Measurements from ENCODE around the gene EVC2. TPM values are rescaled to one million over a fixed set of nuclear protein-coding genes. Genes with fewer than 3 reads are reported as not detected.
"Not testable (repeated sequence)": the region's sequence is repeated elsewhere in the genome, so short reads cannot be mapped to it uniquely, and the experiment has no call there.

EVC2 gene
- total RNA-seq, 1 experiment from 2014 or later: 7.8 TPM

DNA sequence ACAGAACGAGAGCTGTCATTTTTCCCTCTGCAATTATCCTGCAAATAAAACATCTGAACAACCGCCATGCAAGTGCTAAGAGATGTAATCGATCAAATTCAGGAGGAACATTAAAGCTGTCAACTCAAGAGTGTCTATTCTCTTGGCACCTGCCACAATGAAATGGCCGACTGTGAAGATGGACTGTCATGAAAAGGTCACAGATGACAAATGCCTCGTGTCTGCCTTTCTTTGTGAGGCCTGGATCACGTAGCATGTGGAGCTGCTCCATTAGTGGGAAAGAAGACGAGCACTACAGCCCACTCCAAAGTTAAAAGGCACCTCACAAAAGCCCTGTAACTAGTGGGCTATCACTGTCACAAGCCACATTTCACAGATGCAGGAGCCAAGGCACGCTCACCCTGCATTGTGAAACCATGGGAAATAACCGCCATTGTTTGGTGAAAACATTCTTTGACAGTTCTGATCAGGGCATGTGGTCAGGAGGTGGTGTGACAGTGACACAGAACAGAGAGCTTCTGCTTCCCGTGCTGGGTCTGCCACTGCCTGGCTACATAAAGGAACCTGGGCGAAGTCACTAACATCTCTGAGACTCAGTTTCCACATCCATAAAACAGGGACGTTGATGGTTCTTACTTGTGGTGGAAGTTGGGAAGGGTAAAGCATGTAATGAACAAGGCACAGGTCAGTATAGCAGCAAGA is 98.9 kb downstream of the EVC2 start:
- H4K20me1 ChIP-seq (ENCODE audit: control insufficient read depth, insufficient read depth, insufficient read length): no peaks in the 10 kb centered on the region
- H3K4me1 Mint-ChIP-seq: peaks cover 13 to 17% of the 10 kb centered on the region in 2 experiments
- no peaks in the 10 kb centered on the region for H3K79me1 ChIP-seq (ENCODE audit: insufficient read depth, low read depth, low read length, poor library complexity, severe bottlenecking)
- H2BK120ac ChIP-seq (ENCODE audit: low read depth, low read length, poor library complexity, severe bottlenecking): no peak overlapping the region
- H3K27ac Mint-ChIP-seq: peak overlapping the region in 1 of 3 experiments; percentile 8; a peak in 1 of 7 replicates
- no peaks in the 10 kb centered on the region for H3K4me1 ChIP-seq (ENCODE audit: insufficient read depth, low read length)
- no peak overlapping the region for H4K5ac ChIP-seq (ENCODE audit: insufficient read length, low read depth, low read length)
- no peak overlapping the region for H4K8ac ChIP-seq (replicated peaks; ENCODE audit: insufficient read length, low read depth, low read length)
- H3K79me2 ChIP-seq (ENCODE audit: insufficient read depth, low read length): no peaks in the 10 kb centered on the region
- H3K4ac ChIP-seq (ENCODE audit: low read depth, low read length): no peak overlapping the region
- H3K56ac ChIP-seq (ENCODE audit: insufficient read length, low read depth, low read length): no peak overlapping the region
- no peak overlapping the region for H2AFZ ChIP-seq (ENCODE audit: low read length)
- no peaks in the 10 kb centered on the region for H3K9me3 ChIP-seq (ENCODE audit: control insufficient read depth, low read depth, low read length)
- no peaks in the 10 kb centered on the region for H3K27me3 Mint-ChIP-seq (ENCODE audit: low read depth)
- H3K4me2 ChIP-seq (ENCODE audit: insufficient read depth, insufficient read length, low read length): no peak overlapping the region
- no CpG with 5 or more reads among the region's 12 CpGs for WGBS (ENCODE audit: extremely low coverage, insufficient read length, low lambda C conversion rate)
- H2BK20ac ChIP-seq (ENCODE audit: low read depth, low read length, poor library complexity, severe bottlenecking): no peak overlapping the region
- H3K27ac ChIP-seq (ENCODE audit: insufficient read length, low read depth, low read length): no peak overlapping the region
- H3K18ac ChIP-seq (ENCODE audit: insufficient read length, low read depth, low read length): no peak overlapping the region
- no peaks in the 10 kb centered on the region for H3K27me3 ChIP-seq (ENCODE audit: insufficient read depth, low read length)
- H2BK12ac ChIP-seq (ENCODE audit: insufficient read length, low read depth, low read length): no peak overlapping the region
- no peak overlapping the region for H3K14ac ChIP-seq (ENCODE audit: insufficient read depth, low read length)
- DNase-seq: no peak
- H3K36me3 Mint-ChIP-seq (ENCODE audit: insufficient read depth in 1 of 3, low read depth in 3 of 3): peaks cover 7 to 19% (median 7%) of the 10 kb centered on the region in 3 experiments; a peak in 5 of 7 replicates
- H3K4me3 Mint-ChIP-seq: no peak overlapping the region
- H3K9me3 Mint-ChIP-seq: no peaks in the 10 kb centered on the region
- no peak overlapping the region for H4K91ac ChIP-seq (ENCODE audit: insufficient read length, low read depth, low read length)
- no peaks in the 10 kb centered on the region for H3K23me2 ChIP-seq (ENCODE audit: insufficient read length, low read depth, low read length, poor library complexity, severe bottlenecking)
- no peak overlapping the region for H2BK15ac ChIP-seq (ENCODE audit: low read depth, low read length)
- H3K9ac ChIP-seq (ENCODE audit: extremely low read depth, insufficient read length, low read length): no peak overlapping the region
- no peak overlapping the region for H2BK5ac ChIP-seq (ENCODE audit: insufficient read length, low read length)
- H3T11ph ChIP-seq (ENCODE audit: low read length): no peak overlapping the region
- no peak overlapping the region for H2AK5ac ChIP-seq (ENCODE audit: insufficient read length, low read length)
- TF ChIP-seq, protein P1, sequence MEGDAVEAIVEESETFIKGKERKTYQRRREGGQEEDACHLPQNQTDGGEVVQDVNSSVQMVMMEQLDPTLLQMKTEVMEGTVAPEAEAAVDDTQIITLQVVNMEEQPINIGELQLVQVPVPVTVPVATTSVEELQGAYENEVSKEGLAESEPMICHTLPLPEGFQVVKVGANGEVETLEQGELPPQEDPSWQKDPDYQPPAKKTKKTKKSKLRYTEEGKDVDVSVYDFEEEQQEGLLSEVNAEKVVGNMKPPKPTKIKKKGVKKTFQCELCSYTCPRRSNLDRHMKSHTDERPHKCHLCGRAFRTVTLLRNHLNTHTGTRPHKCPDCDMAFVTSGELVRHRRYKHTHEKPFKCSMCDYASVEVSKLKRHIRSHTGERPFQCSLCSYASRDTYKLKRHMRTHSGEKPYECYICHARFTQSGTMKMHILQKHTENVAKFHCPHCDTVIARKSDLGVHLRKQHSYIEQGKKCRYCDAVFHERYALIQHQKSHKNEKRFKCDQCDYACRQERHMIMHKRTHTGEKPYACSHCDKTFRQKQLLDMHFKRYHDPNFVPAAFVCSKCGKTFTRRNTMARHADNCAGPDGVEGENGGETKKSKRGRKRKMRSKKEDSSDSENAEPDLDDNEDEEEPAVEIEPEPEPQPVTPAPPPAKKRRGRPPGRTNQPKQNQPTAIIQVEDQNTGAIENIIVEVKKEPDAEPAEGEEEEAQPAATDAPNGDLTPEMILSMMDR (conservative IDR thresholded peaks at IDR 0.05): no peak
- H3K23ac ChIP-seq (ENCODE audit: insufficient read length, low read depth, low read length): no peak overlapping the region

DNA sequence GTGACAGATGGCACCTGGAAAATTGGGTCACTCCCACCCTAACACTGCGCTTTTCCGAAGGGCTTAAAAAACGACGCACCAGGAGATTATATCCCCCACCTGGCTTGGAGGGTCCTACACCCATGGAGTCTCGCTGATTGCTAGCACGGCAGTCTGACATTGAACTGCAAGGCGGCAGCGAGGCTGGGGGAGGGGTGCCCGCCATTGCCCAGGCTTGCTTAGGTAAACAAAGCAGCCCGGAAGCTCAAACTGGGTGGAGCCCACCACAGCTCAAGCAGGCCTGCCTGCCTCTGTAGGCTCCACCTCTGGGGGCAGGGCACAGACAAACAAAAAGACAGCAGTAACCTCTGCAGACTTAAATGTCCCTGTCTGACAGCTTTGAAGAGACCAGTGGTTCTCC is 114.5 kb downstream of the EVC2 start:
- not testable (repeated sequence) for H2BK120ac ChIP-seq (ENCODE audit: low read depth, low read length, poor library complexity, severe bottlenecking); H3K79me1 ChIP-seq (ENCODE audit: insufficient read depth, low read depth, low read length, poor library complexity, severe bottlenecking); DNase-seq; H2BK20ac ChIP-seq (ENCODE audit: low read depth, low read length, poor library complexity, severe bottlenecking); H3K18ac ChIP-seq (ENCODE audit: insufficient read length, low read depth, low read length); H4K5ac ChIP-seq (ENCODE audit: insufficient read length, low read depth, low read length); H3K14ac ChIP-seq (ENCODE audit: insufficient read depth, low read length); H3T11ph ChIP-seq (ENCODE audit: low read length); H2AFZ ChIP-seq (ENCODE audit: low read length); H3K27me3 Mint-ChIP-seq (ENCODE audit: low read depth); H3K9ac ChIP-seq (ENCODE audit: extremely low read depth, insufficient read length, low read length); H3K27ac Mint-ChIP-seq; H4K91ac ChIP-seq (ENCODE audit: insufficient read length, low read depth, low read length); H3K27me3 ChIP-seq (ENCODE audit: insufficient read depth, low read length); H2BK5ac ChIP-seq (ENCODE audit: insufficient read length, low read length); H3K79me2 ChIP-seq (ENCODE audit: insufficient read depth, low read length); H3K4me2 ChIP-seq (ENCODE audit: insufficient read depth, insufficient read length, low read length); H3K4me3 Mint-ChIP-seq; H2BK12ac ChIP-seq (ENCODE audit: insufficient read length, low read depth, low read length); H4K8ac ChIP-seq (replicated peaks; ENCODE audit: insufficient read length, low read depth, low read length); H3K27ac ChIP-seq (ENCODE audit: insufficient read length, low read depth, low read length); H3K23ac ChIP-seq (ENCODE audit: insufficient read length, low read depth, low read length); H2AK5ac ChIP-seq (ENCODE audit: insufficient read length, low read length); H3K23me2 ChIP-seq (ENCODE audit: insufficient read length, low read depth, low read length, poor library complexity, severe bottlenecking); H3K56ac ChIP-seq (ENCODE audit: insufficient read length, low read depth, low read length); H3K9me3 ChIP-seq (ENCODE audit: control insufficient read depth, low read depth, low read length); H3K4me1 ChIP-seq (ENCODE audit: insufficient read depth, low read length); H2BK15ac ChIP-seq (ENCODE audit: low read depth, low read length); H3K4ac ChIP-seq (ENCODE audit: low read depth, low read length); H4K20me1 ChIP-seq (ENCODE audit: control insufficient read depth, insufficient read depth, insufficient read length)
- peaks cover 47 to 61% (median 58%) of the 10 kb centered on the region in 3 experiments for H3K36me3 Mint-ChIP-seq (ENCODE audit: insufficient read depth in 1 of 3, low read depth in 3 of 3)
- whole genome bisulfite sequencing (ENCODE audit: extremely low coverage, insufficient read length, low lambda C conversion rate): no CpG with 5 or more reads among the region's 10 CpGs
- peaks cover 51 to 53% of the 10 kb centered on the region in 2 experiments for H3K9me3 Mint-ChIP-seq
- H3K4me1 Mint-ChIP-seq: peaks cover 34 to 35% of the 10 kb centered on the region in 2 experiments
